T-helper 1 cell treated with Interleukin-12 subunit alpha and Interleukin-12 subunit beta and Interleukin-4 antibody, amounts not matched to agents 30 μg/mL and 1 μg/mL, for 36 hours (primary cell): ENCODE data around the gene KDM4B.
"Not testable (repeated sequence)": the region's sequence is repeated elsewhere in the genome, so short reads cannot be mapped to it uniquely, and the experiment has no call there.

ENCODE experiments used
- H3K27ac Mint-ChIP-seq: one replicate; pipeline ENCODE4 v1.8.0; 2021; ENCODE audit warnings: mild to moderate bottlenecking, mixed read lengths
- H3K27me3 Mint-ChIP-seq: one replicate; pipeline ENCODE4 v1.8.0; 2021; ENCODE audit warnings: low read depth, mixed read lengths
- H3K36me3 Mint-ChIP-seq: one replicate; pipeline ENCODE4 v1.8.0; 2021; ENCODE audit warnings: low read depth, mixed read lengths
- H3K4me1 Mint-ChIP-seq: one replicate; pipeline ENCODE4 v1.8.0; 2021; ENCODE audit warnings: low read depth, mixed read lengths
- H3K4me3 Mint-ChIP-seq: one replicate; pipeline ENCODE4 v1.8.0; 2021; ENCODE audit warnings: mild to moderate bottlenecking, moderate library complexity, mixed read lengths
- H3K9me3 Mint-ChIP-seq: one replicate; pipeline ENCODE4 v1.8.0; 2021; ENCODE audit warnings: mixed read lengths

The KDM4B gene

DNA sequence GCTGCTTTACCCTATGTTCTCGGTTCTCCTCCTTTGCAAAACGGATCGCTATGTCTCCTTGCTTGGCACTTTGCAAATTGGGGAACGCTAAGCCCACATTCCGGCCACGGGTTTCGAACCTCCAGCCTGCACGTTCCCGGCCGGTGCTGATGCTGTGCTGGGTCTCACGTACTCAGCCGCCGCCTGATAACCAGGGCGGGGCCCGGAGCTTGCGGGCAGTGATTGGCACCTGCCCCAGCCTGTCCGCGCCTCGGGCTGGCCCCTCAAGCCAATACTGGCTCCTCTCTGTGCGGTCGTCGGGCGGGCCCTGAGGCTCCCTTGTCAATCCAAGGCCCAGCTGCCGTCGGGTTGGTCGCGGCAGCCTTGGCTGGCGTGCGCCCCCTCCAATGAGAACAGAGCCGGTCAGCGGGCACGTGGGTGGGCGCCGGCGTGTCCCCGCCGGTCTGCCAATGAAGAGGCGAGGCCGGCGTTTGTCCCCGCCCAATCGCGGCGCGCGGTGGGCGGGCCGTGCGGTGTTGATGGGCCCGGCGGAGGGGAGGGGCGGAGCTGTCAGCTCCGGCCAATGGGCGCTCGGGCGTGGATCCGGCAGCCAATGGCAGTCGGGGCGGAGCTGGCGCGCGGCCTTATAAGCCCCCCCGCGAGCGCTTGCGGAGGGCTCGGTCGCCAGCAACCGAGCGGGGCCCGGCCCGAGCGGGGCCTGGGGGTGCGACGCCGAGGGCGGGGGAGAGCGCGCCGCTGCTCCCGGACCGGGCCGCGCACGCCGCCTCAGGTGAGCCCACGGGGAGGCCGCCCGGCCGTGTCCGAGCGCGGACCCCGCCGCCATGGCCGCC lies at the start of gene KDM4B:
Gene KDM4B, plus strand, starts transcription at position 652 of the 830 bp plus-strand sequence. CDS start 63,778 bp downstream, outside the sequence.
- Mint-ChIP-seq H3K9me3 (no peaks in the 10 kb centered on the region), H3K4me3 (peak within 1 kb of the TSS; percentile 98), H3K36me3 (peaks cover 13% of the 10 kb centered on the region), H3K27ac (peak within 1 kb of the TSS; percentile 92), H3K27me3 (no peaks in the 10 kb centered on the region), H3K4me1 (peaks cover 35% of the 10 kb centered on the region)

- Mint-ChIP-seq H3K36me3 (peaks cover 12% of the 10 kb centered on the region), H3K4me1 (peaks cover 5% of the 10 kb centered on the region), H3K4me3 (no peak overlapping the region), H3K27ac (no peak overlapping the region), H3K9me3 (no peaks in the 10 kb centered on the region), H3K27me3 (no peaks in the 10 kb centered on the region)
Measured at GRCh38 chr19:4922530-4923275, 46.2 kb upstream of the KDM4B start.

DNA sequence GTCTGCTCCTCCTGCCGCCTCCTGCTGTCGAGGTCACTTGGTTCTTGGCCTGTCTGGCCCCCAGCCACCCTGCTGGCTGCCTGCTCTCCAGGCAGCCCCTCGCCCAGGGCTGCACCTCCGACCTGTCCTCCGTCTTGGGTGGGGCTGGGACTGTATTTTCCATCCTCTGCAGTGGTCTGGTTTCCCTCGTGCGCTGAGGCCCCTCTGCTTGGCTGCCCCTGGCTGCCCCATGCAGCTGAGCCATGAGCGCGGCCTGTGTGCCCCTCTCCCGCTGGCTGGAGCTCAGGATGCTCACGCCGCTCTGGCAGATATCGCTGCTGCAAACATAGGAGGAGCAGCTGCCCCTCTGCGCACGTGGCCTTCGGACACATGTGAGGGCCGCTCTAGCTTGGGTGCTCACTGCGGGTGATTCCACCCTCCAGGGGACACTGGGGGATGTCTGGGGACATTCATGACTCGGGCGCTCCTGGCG lies 45.6 kb upstream of the KDM4B start:
- no peaks in the 10 kb centered on the region for H3K27me3 Mint-ChIP-seq
- H3K36me3 Mint-ChIP-seq, result peaks cover 12% of the 10 kb centered on the region
- no peaks in the 10 kb centered on the region for H3K9me3 Mint-ChIP-seq
- H3K27ac Mint-ChIP-seq, result no peak overlapping the region
- peaks cover 5% of the 10 kb centered on the region for H3K4me1 Mint-ChIP-seq
- no peak overlapping the region for H3K4me3 Mint-ChIP-seq

- Mint-ChIP-seq H3K9me3 (no peaks in the 10 kb centered on the region), H3K27me3 (no peaks in the 10 kb centered on the region), H3K4me1 (peaks cover 2% of the 10 kb centered on the region), H3K36me3 (peaks cover 10% of the 10 kb centered on the region), H3K27ac (no peak overlapping the region), H3K4me3 (no peak overlapping the region)
Measured at GRCh38 chr19:4929186-4929585, 39.7 kb upstream of the KDM4B start.

GRCh38 chr19:4930664-4931063 lies 38.2 kb upstream of the KDM4B start:
- Mint-ChIP-seq H3K36me3 (peaks cover 19% of the 10 kb centered on the region), H3K9me3 (no peaks in the 10 kb centered on the region), H3K4me1 (no peaks in the 10 kb centered on the region), H3K27ac (no peak overlapping the region), H3K4me3 (no peak overlapping the region), H3K27me3 (no peaks in the 10 kb centered on the region)

DNA sequence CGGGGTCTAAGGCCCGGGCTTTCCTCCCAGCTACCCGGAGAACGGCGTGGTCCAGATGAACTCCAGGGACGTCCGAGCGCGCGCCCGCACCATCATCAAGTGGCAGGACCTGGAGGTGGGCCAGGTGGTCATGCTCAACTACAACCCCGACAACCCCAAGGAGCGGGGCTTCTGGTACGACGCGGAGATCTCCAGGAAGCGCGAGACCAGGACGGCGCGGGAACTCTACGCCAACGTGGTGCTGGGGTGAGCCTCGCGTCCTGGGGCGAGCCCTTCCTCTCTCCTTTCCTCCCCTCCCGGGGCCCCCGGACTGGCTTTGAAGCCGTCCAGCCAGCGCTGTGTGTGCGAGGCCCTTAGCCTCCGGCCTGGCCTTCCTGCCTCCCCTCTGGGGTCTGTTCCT lies 36.2 kb upstream of the KDM4B start:
- Mint-ChIP-seq H3K36me3 (peaks cover 26% of the 10 kb centered on the region), H3K4me1 (no peaks in the 10 kb centered on the region), H3K27ac (no peak overlapping the region), H3K27me3 (no peaks in the 10 kb centered on the region), H3K4me3 (no peak overlapping the region), H3K9me3 (no peaks in the 10 kb centered on the region)

DNA sequence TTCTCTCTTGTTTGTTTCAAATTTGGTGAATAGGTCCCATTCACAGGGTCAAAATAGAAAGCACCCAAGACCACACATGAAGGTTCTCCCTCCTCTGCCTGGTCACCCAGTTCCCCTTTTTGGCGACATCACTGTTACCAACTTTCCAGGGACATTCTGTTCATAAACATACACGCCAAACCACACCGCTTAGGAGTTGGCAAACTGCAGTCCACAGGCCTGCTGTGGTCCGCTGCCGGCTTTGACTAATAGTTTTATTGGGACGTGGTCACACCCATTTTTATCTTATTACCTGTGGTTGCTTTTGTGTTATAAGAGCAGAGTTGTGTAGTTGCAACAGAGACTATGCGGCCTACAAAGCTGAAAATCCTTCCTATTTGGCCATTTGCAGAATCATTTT lies 35.4 kb upstream of the KDM4B start:
- no peak overlapping the region for H3K27ac Mint-ChIP-seq
- no peak overlapping the region for H3K4me3 Mint-ChIP-seq
- H3K4me1 Mint-ChIP-seq, result no peaks in the 10 kb centered on the region
- no peaks in the 10 kb centered on the region for H3K9me3 Mint-ChIP-seq
- peaks cover 26% of the 10 kb centered on the region for H3K36me3 Mint-ChIP-seq
- H3K27me3 Mint-ChIP-seq, result no peaks in the 10 kb centered on the region

- no peak overlapping the region for H3K4me3 Mint-ChIP-seq
- H3K36me3 Mint-ChIP-seq, result peaks cover 28% of the 10 kb centered on the region
- no peaks in the 10 kb centered on the region for H3K9me3 Mint-ChIP-seq
- H3K27ac Mint-ChIP-seq, result peak overlapping the region; percentile 26
- no peaks in the 10 kb centered on the region for H3K4me1 Mint-ChIP-seq
- H3K27me3 Mint-ChIP-seq, result no peaks in the 10 kb centered on the region
Measured at GRCh38 chr19:4935444-4935843, 33.5 kb upstream of the KDM4B start.

DNA sequence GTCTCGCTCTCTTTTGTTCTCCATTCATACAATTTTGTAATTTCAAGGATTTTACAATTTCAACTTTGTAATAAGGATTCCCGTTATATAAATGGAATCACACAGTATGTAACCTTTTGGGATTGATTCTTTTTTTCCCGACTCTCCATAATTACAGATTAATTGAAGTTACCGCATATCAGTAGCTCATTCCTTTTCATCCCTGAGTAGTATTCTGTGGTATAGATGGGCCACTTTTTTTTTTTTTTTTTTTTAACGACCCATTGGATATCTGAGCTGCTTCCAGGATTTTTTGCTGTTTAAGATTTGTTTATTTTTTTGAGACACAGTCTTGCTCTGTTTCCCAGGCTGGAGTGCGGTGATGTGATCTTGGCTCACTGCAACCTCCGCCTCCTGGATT lies 31.9 kb upstream of the KDM4B start:
- no peaks in the 10 kb centered on the region for H3K27me3 Mint-ChIP-seq
- H3K27ac Mint-ChIP-seq, result no peak overlapping the region
- H3K4me1 Mint-ChIP-seq, result no peaks in the 10 kb centered on the region
- H3K4me3 Mint-ChIP-seq, result no peak overlapping the region
- no peaks in the 10 kb centered on the region for H3K9me3 Mint-ChIP-seq
- H3K36me3 Mint-ChIP-seq, result peaks cover 26% of the 10 kb centered on the region

DNA sequence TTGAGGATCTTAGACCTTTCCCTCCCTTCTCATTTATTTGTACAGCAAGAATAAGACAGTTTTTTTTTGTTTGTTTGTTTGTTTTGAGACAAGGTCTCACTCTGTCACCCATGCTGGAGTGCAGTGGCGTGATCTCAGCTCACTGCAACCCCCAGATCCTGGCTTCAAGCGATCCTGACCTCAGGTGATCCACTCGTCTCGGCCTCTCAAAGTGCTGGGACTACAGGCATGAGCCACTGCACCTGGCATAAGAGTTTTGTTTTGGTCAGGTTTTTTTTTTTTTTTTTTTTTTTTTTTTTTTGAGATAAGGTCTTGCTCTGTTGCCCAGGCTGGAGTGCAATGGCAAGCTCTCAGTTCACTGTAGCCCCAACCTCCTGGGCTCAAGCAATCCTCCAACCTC lies 30.5 kb upstream of the KDM4B start:
- H3K9me3 Mint-ChIP-seq, H3K27ac Mint-ChIP-seq, H3K27me3 Mint-ChIP-seq, H3K4me3 Mint-ChIP-seq, H3K4me1 Mint-ChIP-seq: not testable (repeated sequence)
- peaks cover 21% of the 10 kb centered on the region for H3K36me3 Mint-ChIP-seq

DNA sequence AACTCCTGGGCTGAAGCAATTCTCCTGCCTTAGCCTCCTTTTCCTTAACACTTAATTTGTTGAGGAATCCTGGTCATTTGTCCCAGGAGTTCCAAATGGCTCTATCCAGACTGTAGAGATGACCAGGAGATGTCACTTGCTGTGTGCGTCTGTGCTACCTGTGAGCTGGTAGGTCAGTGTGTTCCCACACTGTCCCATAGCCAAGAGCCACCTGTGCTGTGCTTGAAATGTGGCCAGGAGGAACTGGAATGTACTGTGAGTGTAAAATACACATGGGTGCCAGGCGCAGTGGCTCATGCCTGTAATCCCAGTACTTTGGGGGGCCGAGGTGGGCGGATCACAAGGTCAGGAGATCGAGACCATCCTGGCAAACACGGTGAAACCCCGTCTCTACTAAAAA lies 29.4 kb upstream of the KDM4B start:
- no peaks in the 10 kb centered on the region for H3K27me3 Mint-ChIP-seq
- no peak overlapping the region for H3K27ac Mint-ChIP-seq
- no peak overlapping the region for H3K4me3 Mint-ChIP-seq
- peaks cover 19% of the 10 kb centered on the region for H3K36me3 Mint-ChIP-seq
- no peaks in the 10 kb centered on the region for H3K4me1 Mint-ChIP-seq
- no peaks in the 10 kb centered on the region for H3K9me3 Mint-ChIP-seq

DNA sequence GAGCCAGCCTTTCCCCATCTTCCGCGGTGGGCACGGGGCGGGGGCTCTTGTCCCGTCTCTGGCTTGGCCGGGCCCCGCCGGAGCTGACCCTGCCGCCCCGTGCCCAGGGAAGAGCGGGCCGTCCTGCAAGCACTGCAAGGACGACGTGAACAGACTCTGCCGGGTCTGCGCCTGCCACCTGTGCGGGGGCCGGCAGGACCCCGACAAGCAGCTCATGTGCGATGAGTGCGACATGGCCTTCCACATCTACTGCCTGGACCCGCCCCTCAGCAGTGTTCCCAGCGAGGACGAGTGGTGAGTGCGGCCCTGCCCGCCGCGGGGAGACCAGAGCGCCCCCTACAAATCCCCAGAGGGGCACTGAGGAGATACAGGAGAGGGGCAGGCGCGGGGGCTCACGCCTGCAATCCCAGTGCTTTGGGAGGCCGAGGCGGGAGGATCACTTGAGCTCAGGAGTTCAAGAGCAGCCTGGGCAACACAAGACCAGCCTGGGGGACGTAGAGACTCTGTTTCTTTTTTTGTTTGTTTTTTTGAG lies 27.2 kb upstream of the KDM4B start:
- peaks cover 12% of the 10 kb centered on the region for H3K36me3 Mint-ChIP-seq
- H3K27ac Mint-ChIP-seq, H3K9me3 Mint-ChIP-seq, H3K27me3 Mint-ChIP-seq, H3K4me1 Mint-ChIP-seq, H3K4me3 Mint-ChIP-seq: not testable (repeated sequence)

- H3K4me1 Mint-ChIP-seq, H3K27me3 Mint-ChIP-seq, H3K4me3 Mint-ChIP-seq, H3K9me3 Mint-ChIP-seq, H3K27ac Mint-ChIP-seq: not testable (repeated sequence)
- peaks cover 32% of the 10 kb centered on the region for H3K36me3 Mint-ChIP-seq
Measured at GRCh38 chr19:4950650-4951049, 18.3 kb upstream of the KDM4B start.

DNA sequence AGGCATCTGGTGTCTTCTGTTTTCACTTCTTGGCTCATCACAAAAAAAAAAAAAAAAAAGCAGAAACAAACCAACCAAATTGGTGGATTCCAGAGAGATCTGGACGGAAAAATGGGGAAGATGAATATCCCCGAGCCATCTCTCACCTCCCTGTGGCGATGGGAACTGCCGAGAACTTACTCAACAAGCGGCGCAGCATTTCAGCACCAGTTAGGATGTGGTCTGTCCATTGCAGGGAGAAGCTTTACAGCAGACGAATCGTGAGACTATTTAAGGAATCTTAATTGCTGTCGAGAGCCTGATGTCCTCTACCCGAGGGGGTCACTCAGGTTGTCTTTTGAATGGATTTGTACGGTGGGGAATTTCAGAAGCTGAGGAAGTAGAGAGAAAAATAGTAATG lies 17.3 kb upstream of the KDM4B start:
- no peak overlapping the region for H3K4me3 Mint-ChIP-seq
- H3K9me3 Mint-ChIP-seq, result no peaks in the 10 kb centered on the region
- H3K36me3 Mint-ChIP-seq, result peaks cover 30% of the 10 kb centered on the region
- no peaks in the 10 kb centered on the region for H3K27me3 Mint-ChIP-seq
- H3K27ac Mint-ChIP-seq, result no peak overlapping the region
- H3K4me1 Mint-ChIP-seq, result peaks cover 2% of the 10 kb centered on the region

DNA sequence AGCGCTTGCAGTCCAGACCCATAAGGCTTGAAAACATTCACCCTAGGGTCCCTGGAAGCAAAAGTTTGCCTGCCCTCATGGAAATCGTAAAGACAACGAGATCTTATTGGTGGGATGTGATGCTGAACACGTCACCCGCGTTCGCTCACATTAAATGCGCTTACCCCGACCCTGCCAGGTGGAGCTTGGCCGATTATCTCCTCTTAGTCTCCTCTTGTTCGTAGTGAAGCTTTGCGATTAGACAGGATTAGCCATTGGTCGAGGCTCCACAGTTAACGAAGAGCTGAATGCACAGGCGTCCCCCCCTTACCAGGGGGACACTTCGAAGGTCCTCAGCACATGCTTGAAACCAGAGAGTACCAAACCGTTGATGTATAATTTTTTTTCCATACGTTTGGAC lies 16.0 kb upstream of the KDM4B start:
- no peaks in the 10 kb centered on the region for H3K9me3 Mint-ChIP-seq
- peaks cover 2% of the 10 kb centered on the region for H3K4me1 Mint-ChIP-seq
- H3K4me3 Mint-ChIP-seq, result no peak overlapping the region
- H3K27ac Mint-ChIP-seq, result no peak overlapping the region
- no peaks in the 10 kb centered on the region for H3K27me3 Mint-ChIP-seq
- peaks cover 28% of the 10 kb centered on the region for H3K36me3 Mint-ChIP-seq
